A549 (cell line): ENCODE measurements around the gene CRADD.

Source experiments
- CEBPB ChIP-seq, 2 experiments: fragments of >200 bp in 1 of 2; sonication (Bioruptor Twin) in 1 of 2; formaldehyde crosslinking in 1 of 2; IDR thresholded peaks; 2 replicates each; pipeline ENCODE4 v1.6.1; 2012 to 2016
- CHD2 ChIP-seq: fragments of 150-350 bp; IDR thresholded peaks from 2 replicates; pipeline ENCODE4 v1.6.1; 2014; ENCODE audit warnings: low read length; ENCODE audit not compliant: partially characterized antibody
- ESRRA ChIP-seq: fragments of 150-350 bp; IDR thresholded peaks from 2 replicates; pipeline ENCODE4 v1.6.1; 2014; ENCODE audit warnings: mild to moderate bottlenecking, low read length, borderline replicate concordance
- JUN ChIP-seq, 2 experiments: fragments of >200 bp; sonication (Bioruptor Twin); formaldehyde crosslinking; IDR thresholded peaks; 2 replicates in 1 of 2; 3 replicates in 1 of 2; pipeline ENCODE4 v1.6.1; 2016 to 2017
- POLR2A ChIP-seq: IDR thresholded peaks from 2 replicates; pipeline ENCODE4 v1.6.1; 2012; ENCODE audit warnings: mild to moderate bottlenecking, low read length
- TF ChIP-seq, protein P1 (sequence below): fragments of >200 bp; sonication (Bioruptor Twin); formaldehyde crosslinking; IDR thresholded peaks from 3 replicates; pipeline ENCODE4 v1.5.1; 2016
- TF ChIP-seq, protein P2 (sequence below): fragments of 150-350 bp; IDR thresholded peaks from 2 replicates; pipeline ENCODE4 v1.6.1; 2014; ENCODE audit warnings: low read depth, mild to moderate bottlenecking, low read length
- TF ChIP-seq, protein P3 (sequence below): fragments of 200-600 bp; sonication (generic); IDR thresholded peaks from 2 replicates; pipeline ENCODE4 v1.6.1; 2016; ENCODE audit warnings: antibody characterized with exemption, mild to moderate bottlenecking, moderate library complexity

DNA sequence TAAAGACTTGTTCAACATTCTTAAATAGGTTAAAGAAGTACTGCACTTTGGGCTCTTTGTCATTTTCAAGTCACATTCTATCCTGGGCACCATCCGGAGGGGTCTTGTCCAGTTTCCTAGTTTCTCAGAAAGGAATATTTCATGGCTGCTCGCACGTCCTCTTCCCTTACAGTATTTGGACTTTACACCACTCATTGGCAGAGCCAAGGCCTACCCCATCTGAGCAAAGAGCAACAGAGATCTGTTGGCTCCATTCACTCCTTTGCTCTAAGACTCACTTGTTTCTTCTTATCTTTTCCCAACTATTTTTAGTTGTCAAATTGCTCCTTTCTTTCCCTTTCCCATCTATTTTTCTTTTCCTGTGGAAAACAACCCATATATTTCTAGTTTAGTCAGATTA lies 118.2 kb downstream of the CRADD start:
- TF ChIP-seq, protein P1, sequence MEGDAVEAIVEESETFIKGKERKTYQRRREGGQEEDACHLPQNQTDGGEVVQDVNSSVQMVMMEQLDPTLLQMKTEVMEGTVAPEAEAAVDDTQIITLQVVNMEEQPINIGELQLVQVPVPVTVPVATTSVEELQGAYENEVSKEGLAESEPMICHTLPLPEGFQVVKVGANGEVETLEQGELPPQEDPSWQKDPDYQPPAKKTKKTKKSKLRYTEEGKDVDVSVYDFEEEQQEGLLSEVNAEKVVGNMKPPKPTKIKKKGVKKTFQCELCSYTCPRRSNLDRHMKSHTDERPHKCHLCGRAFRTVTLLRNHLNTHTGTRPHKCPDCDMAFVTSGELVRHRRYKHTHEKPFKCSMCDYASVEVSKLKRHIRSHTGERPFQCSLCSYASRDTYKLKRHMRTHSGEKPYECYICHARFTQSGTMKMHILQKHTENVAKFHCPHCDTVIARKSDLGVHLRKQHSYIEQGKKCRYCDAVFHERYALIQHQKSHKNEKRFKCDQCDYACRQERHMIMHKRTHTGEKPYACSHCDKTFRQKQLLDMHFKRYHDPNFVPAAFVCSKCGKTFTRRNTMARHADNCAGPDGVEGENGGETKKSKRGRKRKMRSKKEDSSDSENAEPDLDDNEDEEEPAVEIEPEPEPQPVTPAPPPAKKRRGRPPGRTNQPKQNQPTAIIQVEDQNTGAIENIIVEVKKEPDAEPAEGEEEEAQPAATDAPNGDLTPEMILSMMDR, result no peak
- no peak for TF ChIP-seq ESRRA
- TF ChIP-seq CEBPB (IDR thresholded peaks at IDR 0.05), result no peak
- TF ChIP-seq JUN (IDR thresholded peaks at IDR 0.05), result no peak
- TF ChIP-seq, protein P2, sequence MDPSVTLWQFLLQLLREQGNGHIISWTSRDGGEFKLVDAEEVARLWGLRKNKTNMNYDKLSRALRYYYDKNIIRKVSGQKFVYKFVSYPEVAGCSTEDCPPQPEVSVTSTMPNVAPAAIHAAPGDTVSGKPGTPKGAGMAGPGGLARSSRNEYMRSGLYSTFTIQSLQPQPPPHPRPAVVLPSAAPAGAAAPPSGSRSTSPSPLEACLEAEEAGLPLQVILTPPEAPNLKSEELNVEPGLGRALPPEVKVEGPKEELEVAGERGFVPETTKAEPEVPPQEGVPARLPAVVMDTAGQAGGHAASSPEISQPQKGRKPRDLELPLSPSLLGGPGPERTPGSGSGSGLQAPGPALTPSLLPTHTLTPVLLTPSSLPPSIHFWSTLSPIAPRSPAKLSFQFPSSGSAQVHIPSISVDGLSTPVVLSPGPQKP, result no peak
- no peak for TF ChIP-seq POLR2A
- TF ChIP-seq CHD2, result no peak
- TF ChIP-seq, protein P3, sequence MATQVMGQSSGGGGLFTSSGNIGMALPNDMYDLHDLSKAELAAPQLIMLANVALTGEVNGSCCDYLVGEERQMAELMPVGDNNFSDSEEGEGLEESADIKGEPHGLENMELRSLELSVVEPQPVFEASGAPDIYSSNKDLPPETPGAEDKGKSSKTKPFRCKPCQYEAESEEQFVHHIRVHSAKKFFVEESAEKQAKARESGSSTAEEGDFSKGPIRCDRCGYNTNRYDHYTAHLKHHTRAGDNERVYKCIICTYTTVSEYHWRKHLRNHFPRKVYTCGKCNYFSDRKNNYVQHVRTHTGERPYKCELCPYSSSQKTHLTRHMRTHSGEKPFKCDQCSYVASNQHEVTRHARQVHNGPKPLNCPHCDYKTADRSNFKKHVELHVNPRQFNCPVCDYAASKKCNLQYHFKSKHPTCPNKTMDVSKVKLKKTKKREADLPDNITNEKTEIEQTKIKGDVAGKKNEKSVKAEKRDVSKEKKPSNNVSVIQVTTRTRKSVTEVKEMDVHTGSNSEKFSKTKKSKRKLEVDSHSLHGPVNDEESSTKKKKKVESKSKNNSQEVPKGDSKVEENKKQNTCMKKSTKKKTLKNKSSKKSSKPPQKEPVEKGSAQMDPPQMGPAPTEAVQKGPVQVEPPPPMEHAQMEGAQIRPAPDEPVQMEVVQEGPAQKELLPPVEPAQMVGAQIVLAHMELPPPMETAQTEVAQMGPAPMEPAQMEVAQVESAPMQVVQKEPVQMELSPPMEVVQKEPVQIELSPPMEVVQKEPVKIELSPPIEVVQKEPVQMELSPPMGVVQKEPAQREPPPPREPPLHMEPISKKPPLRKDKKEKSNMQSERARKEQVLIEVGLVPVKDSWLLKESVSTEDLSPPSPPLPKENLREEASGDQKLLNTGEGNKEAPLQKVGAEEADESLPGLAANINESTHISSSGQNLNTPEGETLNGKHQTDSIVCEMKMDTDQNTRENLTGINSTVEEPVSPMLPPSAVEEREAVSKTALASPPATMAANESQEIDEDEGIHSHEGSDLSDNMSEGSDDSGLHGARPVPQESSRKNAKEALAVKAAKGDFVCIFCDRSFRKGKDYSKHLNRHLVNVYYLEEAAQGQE, result no peak
